Fibroblast of skin of right quadriceps (primary cell): ENCODE measurements around the gene TMEM184C.

ENCODE experiments used
- DNase-seq: peaks from one replicate; pipeline ENCODE4 v3.0.0-alpha.2; 2013

The TMEM184C gene

GRCh38 chr4:147605499-147605898 lies 11.7 kb upstream of the TMEM184C start:
- DNase-seq: no peak

GRCh38 chr4:147607471-147607870 lies 9.7 kb upstream of the TMEM184C start:
- no peak for DNase-seq

GRCh38 chr4:147610686-147611085 lies 6.5 kb upstream of the TMEM184C start:
- DNase-seq: peak; percentile 44

GRCh38 chr4:147616849-147617172 lies 386 bp upstream of the TMEM184C start:
- DNase-seq: no peak

GRCh38 chr4:147617841-147618691 lies 869 bp downstream of the TMEM184C start:
- DNase-seq: no peak

GRCh38 chr4:147620315-147620714 lies 3.1 kb downstream of the TMEM184C start:
- no peak for DNase-seq

GRCh38 chr4:147625733-147626132 lies 8.5 kb downstream of the TMEM184C start:
- no peak for DNase-seq

GRCh38 chr4:147626903-147627302 lies 9.7 kb downstream of the TMEM184C start:
- no peak for DNase-seq

GRCh38 chr4:147628415-147628814 lies 11.2 kb downstream of the TMEM184C start:
- DNase-seq: no peak

- DNase-seq: peak; percentile 42
These were observed 12.9 kb downstream of the TMEM184C start for GRCh38 chr4:147629783-147630730.

- DNase-seq: peak; percentile 31
These were observed 15.9 kb downstream of the TMEM184C start for GRCh38 chr4:147633113-147633512.

GRCh38 chr4:147633643-147634042 lies 16.4 kb downstream of the TMEM184C start:
- no peak for DNase-seq

- no peak for DNase-seq
These were observed 18.2 kb downstream of the TMEM184C start for GRCh38 chr4:147635348-147635747.

GRCh38 chr4:147638365-147638764 lies 21.2 kb downstream of the TMEM184C start:
- DNase-seq: no peak

- no peak for DNase-seq
These were observed 21.7 kb downstream of the TMEM184C start for GRCh38 chr4:147638942-147639341.

- DNase-seq: no peak
These were observed 22.2 kb downstream of the TMEM184C start for GRCh38 chr4:147639388-147639787.

- DNase-seq: no peak
These were observed 23.1 kb downstream of the TMEM184C start for GRCh38 chr4:147640331-147640730.

GRCh38 chr4:147643616-147644015 lies 26.4 kb downstream of the TMEM184C start:
- no peak for DNase-seq

- no peak for DNase-seq
These were observed 27.3 kb downstream of the TMEM184C start for GRCh38 chr4:147644471-147644870.

GRCh38 chr4:147645099-147645498 lies 27.9 kb downstream of the TMEM184C start:
- no peak for DNase-seq

GRCh38 chr4:147648656-147649055 lies 31.5 kb downstream of the TMEM184C start:
- no peak for DNase-seq

- no peak for DNase-seq
These were observed 34.4 kb downstream of the TMEM184C start for GRCh38 chr4:147651563-147651962.

GRCh38 chr4:147655639-147656038 lies 38.4 kb downstream of the TMEM184C start:
- DNase-seq: no peak

GRCh38 chr4:147658501-147658900 lies 41.3 kb downstream of the TMEM184C start:
- no peak for DNase-seq
